Motor neuron (in vitro differentiated cells): ENCODE results near the gene TIE1. TPM values are rescaled to one million over a fixed set of nuclear protein-coding genes. Genes with fewer than 3 reads are reported as not detected.

Experiments
- ATAC-seq, 8 experiments: fragments of 200-7000 bp; cut with Tn5 transposase; replicated peaks in 6 of 8; 2 replicates each; pipeline ENCODE4 v1.8.0; 2021; ENCODE audit warnings: mild to moderate bottlenecking in 8 of 8, moderate library complexity in 8 of 8
- H3K27ac ChIP-seq, 2 donors: fragments of 250-450 bp; sonication (Bioruptor Pico); 2 replicates each; pipeline ENCODE4 v1.9.0; 2021; ENCODE audit warnings: antibody characterized with exemption in 2 of 2, mild to moderate bottlenecking in 2 of 2, moderate library complexity in 1 of 2
- H3K4me1 ChIP-seq, 2 donors: fragments of 250-450 bp; sonication (Bioruptor Pico); replicated peaks in 1 of 2; 2 replicates each; pipeline ENCODE4 v1.6.1; 2021; ENCODE audit warnings: antibody characterized with exemption in 2 of 2, mild to moderate bottlenecking in 2 of 2, moderate library complexity in 1 of 2
- H3K4me3 ChIP-seq, 5 donors: fragments of 250-450 bp; sonication (Bioruptor Pico); 2 replicates each; pipeline ENCODE4 v1.9.0; 2021; ENCODE audit warnings: antibody characterized with exemption in 5 of 5, mild to moderate bottlenecking in 5 of 5, moderate library complexity in 4 of 5
- WGBS, 10 experiments: fragments of 450-650 bp; shearing (Covaris generic); methylation state at CpG; one replicate each; pipeline ENCODE4 v1.0.0; 2022; 5-methylcytosine and 5-hydroxymethylcytosine counted together
- in situ Hi-C, 9 experiments: fragments of 400-800 bp; cut with MboI; loops; one replicate each; pipeline ENCODE4 v1.15.0; 2021; ENCODE audit warnings: low sequenced_read_pairs in 9 of 9, low pct_unique_long_range_greater_than_20kb in 2 of 9; ENCODE audit not compliant: unreplicated experiment in 9 of 9
- total RNA-seq, 8 experiments: library from RNA; unstranded; fragments of 300-600 nt; gene quantifications; 2 replicates each; pipeline versions ENCODE4 v1.2.3 to v1.2.4, GENCODE V29; 2022

Gene TIE1
- total RNA-seq, 8 experiments from 2014 or later: 0.31 to 14.2 (median 0.88) TPM

- Histone ChIP-seq H3K4me1 (peaks cover 12 to 16% of the 10 kb centered on the region in 2 donors), H3K4me3 (no peak overlapping the region), H3K27ac (no peak overlapping the region)
- in situ Hi-C loops: no loop called here
- 83 to 100% (median 92%) methylated on average over 1 to 5 of the region's 5 CpGs; no CpG with 5 or more reads in 4 of the 10 experiments for WGBS, 10 experiments
- ATAC-seq: no peak
These were observed 45.9 kb downstream of the TIE1 start for GRCh38 chr1:43346636-43347035.

- Histone ChIP-seq H3K27ac (peak overlapping the region; percentile 67 to 86), H3K4me3 (peak overlapping the region; percentile 17 to 32 (median 26)), H3K4me1 (peaks cover 12 to 16% of the 10 kb centered on the region in 2 donors)
- in situ Hi-C loops: no loop called here
- WGBS, 10 experiments: 0 to 100% (median 67%) methylated on average over 1 to 15 of the region's 22 CpGs; no CpG with 5 or more reads in 2 of the 10 experiments
- peak; percentile 41 to 64 (median 49) for ATAC-seq
These were observed 47.6 kb downstream of the TIE1 start for GRCh38 chr1:43348343-43348808.

GRCh38 chr1:43348809-43349593 is 48.2 kb downstream of the TIE1 start:
- Histone ChIP-seq H3K27ac (peak overlapping the region; percentile 81 to 86), H3K4me3 (peak overlapping the region; percentile 17 to 32 (median 26)), H3K4me1 (peaks cover 12 to 16% of the 10 kb centered on the region in 2 donors)
- in situ Hi-C loops: no loop called here
- 2 to 13% (median 11%) methylated on average over 5 to 14 of the region's 72 CpGs; no CpG with 5 or more reads in 5 of the 10 experiments for WGBS, 10 experiments
- ATAC-seq: peak; percentile 89 to 93 (median 90)

- Histone ChIP-seq H3K27ac (peak overlapping the region; percentile 81 to 86), H3K4me3 (peak overlapping the region; percentile 17 to 32 (median 26)), H3K4me1 (peaks cover 12 to 16% of the 10 kb centered on the region in 2 donors)
- 32 to 100% (median 64%) methylated on average over 1 to 11 of the region's 11 CpGs for WGBS, 10 experiments
- no peak for ATAC-seq
- in situ Hi-C loops: no loop called here
These were observed 49.0 kb downstream of the TIE1 start for GRCh38 chr1:43349594-43350306.

GRCh38 chr1:43350976-43351375 is 50.2 kb downstream of the TIE1 start:
- in situ Hi-C loops: no loop called here
- Histone ChIP-seq H3K27ac (no peak overlapping the region), H3K4me1 (peaks cover 12 to 16% of the 10 kb centered on the region in 2 donors), H3K4me3 (no peak overlapping the region)
- 80 to 100% (median 100%) methylated on average over 1 of the region's 1 CpG; no CpG with 5 or more reads in 3 of the 10 experiments for WGBS, 10 experiments
- no peak for ATAC-seq

- ATAC-seq: no peak
- in situ Hi-C loops: no loop called here
- no peak overlapping the region for H3K27ac ChIP-seq
- H3K4me3 ChIP-seq: no peak overlapping the region
- 31 to 100% (median 88%) methylated on average over 3 to 10 of the region's 10 CpGs for WGBS, 10 experiments
- peaks cover 12 to 16% of the 10 kb centered on the region in 2 donors for H3K4me1 ChIP-seq
These were observed 50.9 kb downstream of the TIE1 start for GRCh38 chr1:43351421-43352350.

GRCh38 chr1:43352351-43352705 is 51.5 kb downstream of the TIE1 start:
- H3K4me3 ChIP-seq: no peak overlapping the region
- no peak for ATAC-seq
- WGBS, 10 experiments: 60% methylated on average over 1 of the region's 2 CpGs; no CpG with 5 or more reads in 9 of the 10 experiments
- in situ Hi-C loops: no loop called here
- peaks cover 12 to 16% of the 10 kb centered on the region in 2 donors for H3K4me1 ChIP-seq
- H3K27ac ChIP-seq: no peak overlapping the region

GRCh38 chr1:43352881-43353280 is 52.1 kb downstream of the TIE1 start:
- H3K27ac ChIP-seq: no peak overlapping the region
- no peak for ATAC-seq
- H3K4me3 ChIP-seq: no peak overlapping the region
- 42 to 100% (median 75%) methylated on average over 2 to 3 of the region's 3 CpGs; no CpG with 5 or more reads in 2 of the 10 experiments for WGBS, 10 experiments
- in situ Hi-C loops: no loop called here
- H3K4me1 ChIP-seq: peaks cover 16 to 20% of the 10 kb centered on the region in 2 donors

GRCh38 chr1:43354471-43354870 is 53.7 kb downstream of the TIE1 start:
- in situ Hi-C loops: no loop called here
- 56 to 100% (median 82%) methylated on average over 1 to 2 of the region's 2 CpGs; no CpG with 5 or more reads in 2 of the 10 experiments for WGBS, 10 experiments
- Histone ChIP-seq H3K27ac (no peak overlapping the region), H3K4me1 (peaks cover 10% of the 10 kb centered on the region in 2 donors), H3K4me3 (no peak overlapping the region)
- ATAC-seq: no peak

- H3K4me1 ChIP-seq: peaks cover 5 to 7% of the 10 kb centered on the region in 2 donors
- ATAC-seq: peak in 1 of 8 experiments; percentile 13
- H3K4me3 ChIP-seq: no peak overlapping the region
- in situ Hi-C loops: no loop called here
- WGBS, 10 experiments: 67 to 100% (median 80%) methylated on average over 1 to 2 of the region's 2 CpGs; no CpG with 5 or more reads in 7 of the 10 experiments
- H3K27ac ChIP-seq: no peak overlapping the region
These were observed 54.2 kb downstream of the TIE1 start for GRCh38 chr1:43354936-43355335.

GRCh38 chr1:43357251-43357650 is 56.5 kb downstream of the TIE1 start:
- no peak overlapping the region for H3K27ac ChIP-seq
- 91 to 100% (median 97%) methylated on average over 2 to 4 of the region's 4 CpGs; no CpG with 5 or more reads in 1 of the 10 experiments for WGBS, 10 experiments
- H3K4me1 ChIP-seq: peaks cover 5 to 13% of the 10 kb centered on the region in 2 donors
- no peak overlapping the region for H3K4me3 ChIP-seq
- no peak for ATAC-seq
- in situ Hi-C loops: no loop called here

GRCh38 chr1:43358121-43358745 is 57.5 kb downstream of the TIE1 start:
- peaks cover 5 to 13% of the 10 kb centered on the region in 2 donors for H3K4me1 ChIP-seq
- H3K4me3 ChIP-seq: peak overlapping the region; percentile 58 to 84 (median 72)
- peak overlapping the region; percentile 69 to 79 for H3K27ac ChIP-seq
- in situ Hi-C loops: no loop called here
- ATAC-seq: peak; percentile 10 to 45 (median 36)
- 0 to 6% (median 1%) methylated on average over 1 to 14 of the region's 33 CpGs; no CpG with 5 or more reads in 3 of the 10 experiments for whole genome bisulfite sequencing, 10 experiments
